Pons (tissue), 1 donor: ENCODE results near the gene DHX57.

Experiments used
- DNase-seq: peaks from one replicate; pipeline ENCODE4 v3.0.0-alpha.2; 2016; ENCODE audit warnings: low spot score

The DHX57 gene

DNA sequence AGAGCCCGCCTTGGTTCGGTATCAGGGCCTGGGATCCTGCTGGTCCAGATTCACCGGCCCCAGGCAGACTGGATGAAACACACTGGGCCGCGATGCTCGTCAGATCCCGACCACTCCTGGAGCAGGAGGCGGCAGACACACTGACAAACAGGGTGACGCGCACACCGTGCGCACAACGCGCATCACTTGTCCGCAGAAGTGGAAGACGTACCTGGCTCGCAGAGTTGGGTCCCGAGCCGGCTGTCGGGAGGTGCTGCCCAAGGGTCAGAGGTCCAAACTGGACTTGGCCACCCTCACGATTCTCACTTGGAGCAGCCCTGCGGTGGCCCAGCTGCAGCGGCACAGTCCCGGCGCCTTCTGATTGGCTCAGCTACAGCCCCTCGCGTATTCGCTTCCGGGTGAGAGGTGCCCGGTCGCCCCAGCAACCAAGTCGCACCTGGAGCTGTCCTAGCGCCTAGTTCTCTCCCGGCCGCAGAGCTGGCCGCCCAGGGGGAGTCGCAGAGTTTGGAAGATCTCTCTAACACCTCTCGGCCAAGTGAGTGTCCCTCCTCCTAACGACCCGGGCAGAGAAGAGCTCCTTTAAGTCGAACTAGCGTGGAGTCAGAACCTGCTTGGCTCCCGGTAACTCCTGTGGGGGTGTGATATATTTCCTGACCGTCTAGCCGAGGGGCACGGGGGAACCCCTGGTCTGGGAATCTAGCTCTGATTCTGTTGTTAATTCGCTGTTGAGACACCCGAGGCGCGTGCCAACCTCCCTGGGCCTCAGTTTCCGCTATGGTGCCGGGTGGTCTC lies at the start of gene DHX57, which contains the start of gene MORN2:
TSS of gene DHX57 (minus strand) at position 359 of the 792 bp plus-strand sequence. CDS start 7,529 bp downstream, outside the sequence.
TSS of gene MORN2 (plus strand) at position 401 of the 792 bp plus-strand sequence.
- peak; percentile 67 for DNase-seq

- DNase-seq, result no peak
These were observed 47.2 kb upstream of the DHX57 start for GRCh38 chr2:38922902-38923301.

DNA sequence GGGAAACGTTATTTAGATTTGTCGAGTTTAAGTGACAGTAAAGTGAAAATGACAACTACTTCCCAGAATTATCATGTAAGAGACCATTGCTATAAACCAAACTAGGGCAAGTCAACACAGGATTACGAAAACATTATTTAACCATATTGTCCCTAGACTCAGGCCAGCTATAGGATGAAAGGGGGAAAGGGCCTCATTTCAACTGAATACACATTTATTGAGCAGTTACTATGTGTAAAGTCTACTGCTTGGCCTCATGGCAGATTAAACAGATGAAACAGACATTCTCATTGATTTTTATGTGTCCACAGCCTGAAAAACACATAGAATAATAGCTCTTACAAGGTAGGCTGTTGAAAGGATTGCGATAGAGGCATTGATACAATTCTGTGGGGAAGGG lies 46.7 kb upstream of the DHX57 start:
- DNase-seq, result no peak

DNA sequence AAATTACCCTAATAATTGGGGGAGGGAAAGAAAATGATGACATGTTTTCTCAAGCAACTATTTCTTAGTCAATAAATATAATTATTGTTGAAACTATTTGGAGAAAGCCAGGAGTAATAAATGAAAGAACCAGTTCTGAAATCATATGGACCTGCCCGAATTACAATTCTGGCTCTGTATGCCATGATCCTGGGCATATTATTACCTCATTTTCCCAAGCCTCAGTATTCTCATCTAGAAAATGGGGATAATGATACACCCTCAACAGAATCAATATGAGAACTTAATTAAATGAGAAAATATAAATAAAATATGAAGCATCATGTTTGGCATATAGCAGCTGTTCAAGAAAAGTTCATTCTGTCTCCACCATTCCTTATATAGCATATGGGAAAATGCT lies 36.9 kb upstream of the DHX57 start:
- DNase-seq, result no peak

GRCh38 chr2:38911191-38911590 lies 35.5 kb upstream of the DHX57 start:
- DNase-seq, result no peak

DNA sequence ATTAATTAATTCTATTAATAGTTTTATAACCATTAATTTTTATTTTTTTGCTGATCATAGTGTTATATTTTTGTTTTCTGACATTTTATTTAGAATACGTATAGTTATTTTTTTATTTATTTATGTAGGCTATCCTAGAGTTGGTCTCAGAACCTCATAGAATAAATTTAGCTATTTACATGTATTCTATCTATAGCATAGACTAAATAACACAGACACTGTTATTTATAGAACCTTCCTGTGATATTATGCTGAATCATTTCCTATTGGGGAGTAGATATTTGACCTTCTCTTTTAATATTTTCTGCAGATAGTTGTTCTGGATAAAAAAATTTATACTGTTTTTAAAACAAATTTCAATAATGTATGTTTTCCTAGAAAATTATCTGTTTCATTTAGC lies 34.1 kb upstream of the DHX57 start:
- DNase-seq, result no peak

DNA sequence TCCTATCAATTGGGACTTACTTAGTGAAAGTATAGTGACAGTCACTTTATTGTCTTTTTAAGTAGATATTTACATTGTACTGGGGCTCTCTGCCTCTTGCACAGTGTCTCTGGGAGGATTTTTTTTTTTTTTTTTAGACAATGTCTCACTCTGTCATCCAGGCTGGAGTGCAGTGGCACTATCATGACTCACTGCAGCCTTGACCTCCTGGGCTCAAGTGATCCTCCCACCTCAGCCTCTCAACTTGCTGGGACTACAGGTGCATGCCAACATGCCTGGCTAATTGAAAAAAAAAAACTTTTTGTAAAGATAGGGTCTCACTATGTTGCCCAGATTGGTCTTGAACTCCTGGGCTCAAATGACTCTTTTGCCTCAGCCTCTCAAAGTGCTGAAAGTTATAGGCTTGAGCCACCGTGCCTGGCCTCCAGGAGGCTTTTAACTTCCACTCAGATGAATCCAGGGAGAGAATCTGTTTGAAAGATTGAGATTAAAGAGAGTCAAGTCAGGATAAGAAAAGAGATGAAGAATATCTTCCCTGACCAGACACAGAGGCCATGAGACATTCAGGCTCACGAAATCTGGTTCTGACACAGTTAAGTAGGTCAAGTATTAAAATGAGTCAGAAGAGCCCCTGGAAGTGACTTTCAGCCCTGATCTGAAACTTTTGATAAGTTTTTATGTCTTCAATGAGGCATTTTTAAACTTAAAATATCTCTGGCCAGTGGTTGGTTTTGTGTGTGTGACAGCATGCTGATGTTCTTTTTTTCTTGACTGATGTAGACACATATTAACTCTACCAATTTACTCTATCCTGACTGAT lies 32.2 kb upstream of the DHX57 start:
- DNase-seq, result no peak

DNA sequence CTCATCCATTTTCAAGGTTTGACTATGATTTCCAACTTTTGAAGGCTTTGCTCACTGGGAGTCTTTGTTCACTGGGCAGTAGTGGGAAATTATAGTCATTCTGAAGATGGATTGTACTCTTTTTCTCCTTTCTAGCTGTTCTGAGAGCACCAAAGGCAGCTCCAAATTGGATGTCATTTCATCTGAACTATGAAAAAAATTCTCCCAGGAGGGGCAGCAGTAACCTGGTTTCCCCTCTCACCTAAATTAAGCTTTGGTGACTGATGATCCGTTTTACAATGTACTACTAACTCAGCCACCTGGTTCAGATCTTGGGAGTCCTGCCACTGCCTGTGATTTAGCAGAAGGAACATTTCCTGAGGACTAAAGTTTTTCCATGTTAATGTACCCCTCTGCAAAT lies 31.5 kb upstream of the DHX57 start:
- no peak for DNase-seq

GRCh38 chr2:38905251-38905650 lies 29.5 kb upstream of the DHX57 start:
- no peak for DNase-seq

- no peak for DNase-seq
These were observed 25.0 kb upstream of the DHX57 start for GRCh38 chr2:38900726-38901125.

DNA sequence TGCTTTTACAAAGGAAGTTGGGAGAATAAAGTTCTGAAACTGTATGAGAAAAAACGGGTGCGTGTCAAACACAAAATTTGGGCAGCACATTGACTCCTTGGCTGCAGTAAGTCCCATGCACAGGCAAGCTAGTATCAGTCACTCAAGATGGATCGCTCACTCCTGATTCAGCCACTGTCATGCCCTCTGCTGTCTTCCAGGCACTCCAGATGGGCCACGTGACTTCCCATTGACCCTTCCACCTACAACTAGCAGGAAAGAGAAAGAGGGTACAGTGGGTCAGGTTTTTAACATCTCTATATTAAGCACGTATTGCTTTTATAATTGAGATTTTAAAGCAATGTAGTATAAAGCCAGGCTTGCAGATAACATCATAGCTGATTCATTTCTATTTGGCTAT lies 22.5 kb upstream of the DHX57 start:
- no peak for DNase-seq

DNA sequence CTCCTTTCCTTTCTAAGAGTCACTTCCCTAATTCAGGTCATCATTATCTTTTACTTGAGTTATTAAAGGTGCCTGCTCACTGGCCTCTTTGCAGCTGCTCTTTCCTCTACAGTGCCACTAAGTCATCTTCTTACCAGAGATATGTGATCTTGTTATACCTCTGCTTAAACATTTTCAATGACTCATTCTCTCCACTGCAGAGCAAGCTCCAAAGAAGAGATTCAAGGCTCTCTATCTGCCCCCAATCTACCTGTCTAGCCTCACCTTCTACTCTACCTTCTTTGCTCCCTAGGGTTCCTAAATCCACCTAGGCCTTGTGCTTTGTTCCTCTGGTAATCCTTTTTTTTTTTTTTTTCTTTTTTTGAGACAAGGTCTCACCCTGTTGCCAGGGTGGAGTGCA lies 17.1 kb upstream of the DHX57 start:
- no peak for DNase-seq

- DNase-seq, result no peak
These were observed 13.8 kb upstream of the DHX57 start, which contains the start of gene ARHGEF33 for GRCh38 chr2:38889575-38889974. TSS of gene ARHGEF33 (plus strand) at chr2:38889875. CDS start at chr2:38919448, 29,573 bp downstream.

DNA sequence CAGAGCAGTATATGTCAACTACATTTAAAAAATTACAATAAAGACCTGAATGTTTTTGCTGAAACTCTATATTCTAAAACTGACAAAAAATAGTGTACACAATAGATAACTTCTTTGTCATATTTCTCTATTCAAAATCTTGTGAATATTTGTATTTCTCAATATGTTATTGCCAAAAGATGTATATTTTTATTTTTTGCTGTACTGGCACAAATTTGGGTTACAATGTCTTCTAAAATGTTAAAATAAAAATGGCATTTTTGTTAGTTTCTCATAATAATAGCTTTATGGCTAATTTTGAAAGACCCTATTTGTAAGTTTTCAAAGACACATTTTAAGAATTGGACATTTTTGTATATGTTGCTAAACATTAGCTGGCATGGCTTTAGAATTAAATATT lies 13.3 kb upstream of the DHX57 start:
- DNase-seq, result no peak

DNA sequence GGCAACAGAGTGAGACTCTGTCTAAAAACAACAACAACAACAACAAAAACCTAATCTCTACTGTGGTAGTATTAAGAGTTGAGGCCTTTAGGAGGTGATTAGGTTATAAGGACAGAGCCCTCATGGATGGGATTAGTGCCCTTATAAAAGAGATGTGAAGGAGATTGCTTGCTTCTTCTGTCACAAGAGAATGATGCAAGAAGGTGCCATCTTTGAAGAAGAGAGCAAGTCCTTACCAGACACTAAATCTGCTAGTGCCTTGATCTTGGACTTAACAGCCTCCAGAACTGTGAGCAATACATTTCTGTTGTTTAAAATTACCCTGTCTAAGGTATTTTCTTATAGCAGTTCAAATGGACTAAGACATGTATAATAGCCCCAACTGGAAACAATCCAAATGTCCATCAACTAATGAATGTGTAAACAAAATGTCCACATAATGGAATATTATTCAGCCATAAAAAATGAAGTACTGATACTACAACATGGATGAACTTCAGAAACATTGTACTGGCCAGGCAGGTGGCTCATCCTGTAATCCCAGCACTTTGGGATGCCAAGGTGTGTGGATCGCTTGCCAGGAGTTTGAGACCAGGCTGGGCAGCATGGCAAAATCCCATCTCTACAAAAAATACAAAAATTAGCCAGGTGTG lies 12.3 kb upstream of the DHX57 start:
- DNase-seq, result no peak

DNA sequence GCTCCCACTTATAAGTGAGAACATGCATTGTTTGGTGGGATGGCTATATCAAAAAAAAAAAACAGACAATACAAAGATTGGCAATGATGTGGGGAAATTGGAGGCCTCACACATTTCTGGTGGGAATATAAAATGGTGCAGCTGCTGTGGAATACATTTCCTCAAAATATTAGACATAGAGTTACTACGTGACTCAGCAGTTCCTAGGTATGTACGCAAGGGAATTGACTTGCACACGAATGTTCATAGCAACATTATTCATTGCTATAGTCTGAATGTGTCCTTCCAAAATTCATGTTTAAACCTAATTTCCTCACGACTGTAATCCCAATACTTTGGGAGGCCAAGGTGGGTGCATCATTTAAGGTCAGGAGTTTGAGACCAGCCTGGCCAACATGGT lies 11.6 kb upstream of the DHX57 start:
- DNase-seq, result no peak

- DNase-seq, result no peak
These were observed 10.3 kb upstream of the DHX57 start for GRCh38 chr2:38886063-38886462.

DNA sequence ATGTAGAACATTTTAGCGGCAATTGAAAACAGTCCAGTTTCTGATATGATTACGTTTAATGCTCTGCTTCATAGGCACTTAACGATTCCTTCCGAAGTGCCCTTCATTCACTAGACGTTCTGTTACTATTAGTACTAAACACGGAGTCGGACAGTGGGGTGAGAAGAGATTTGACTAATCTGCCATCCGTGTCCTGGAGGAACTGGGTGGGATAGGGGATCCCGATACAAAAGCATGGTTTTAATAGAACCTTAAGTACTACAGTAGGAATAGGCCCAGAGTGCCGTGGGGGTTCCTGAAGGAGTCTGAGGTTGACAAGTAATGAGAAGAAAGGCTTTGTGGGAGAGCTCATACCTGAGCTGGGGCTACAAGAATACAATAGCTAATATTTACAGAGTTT lies 673 bp upstream of the DHX57 start:
- DNase-seq, result peak; percentile 3

GRCh38 chr2:38875227-38875575 lies 533 bp downstream of the DHX57 start:
- DNase-seq, result peak; percentile 8

DNA sequence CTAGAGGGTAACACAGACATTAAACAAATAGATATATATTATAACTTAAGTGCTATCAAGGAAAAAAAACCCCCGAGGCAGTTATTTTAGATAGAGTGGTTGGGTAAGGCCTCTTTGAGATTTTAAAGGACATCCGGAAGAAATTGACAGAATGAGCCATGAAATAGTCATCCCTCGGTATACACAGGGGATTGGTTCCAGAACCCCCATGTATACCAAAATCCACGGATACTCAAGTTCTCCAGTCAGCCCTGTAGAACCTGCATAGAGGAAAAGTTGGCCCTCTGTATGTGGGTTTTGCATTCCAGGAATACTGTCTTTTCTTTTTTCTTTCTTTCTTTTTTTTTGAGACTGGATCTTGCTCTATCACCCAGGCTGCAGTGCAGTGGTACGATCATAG lies 2.0 kb downstream of the DHX57 start:
- no peak for DNase-seq

DNA sequence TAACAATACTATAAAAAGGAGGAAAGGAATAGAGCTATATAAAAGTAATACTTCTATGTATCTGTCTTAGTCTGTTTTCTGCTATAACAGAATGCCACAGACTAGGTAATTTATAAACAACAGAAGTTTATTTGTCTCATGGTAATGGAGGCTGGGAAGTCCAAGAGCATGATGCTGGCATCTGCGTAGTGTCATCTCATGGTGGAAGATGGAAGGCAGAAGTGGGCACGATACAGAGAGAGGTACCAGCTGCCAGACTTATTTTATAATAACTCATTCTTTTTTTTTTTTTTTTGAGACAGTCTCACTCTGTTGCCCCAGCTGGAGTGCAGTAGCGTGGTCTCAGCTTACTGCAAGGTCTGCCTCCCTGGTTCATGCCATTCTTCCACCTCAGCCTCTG lies 4.3 kb downstream of the DHX57 start:
- no peak for DNase-seq

DNA sequence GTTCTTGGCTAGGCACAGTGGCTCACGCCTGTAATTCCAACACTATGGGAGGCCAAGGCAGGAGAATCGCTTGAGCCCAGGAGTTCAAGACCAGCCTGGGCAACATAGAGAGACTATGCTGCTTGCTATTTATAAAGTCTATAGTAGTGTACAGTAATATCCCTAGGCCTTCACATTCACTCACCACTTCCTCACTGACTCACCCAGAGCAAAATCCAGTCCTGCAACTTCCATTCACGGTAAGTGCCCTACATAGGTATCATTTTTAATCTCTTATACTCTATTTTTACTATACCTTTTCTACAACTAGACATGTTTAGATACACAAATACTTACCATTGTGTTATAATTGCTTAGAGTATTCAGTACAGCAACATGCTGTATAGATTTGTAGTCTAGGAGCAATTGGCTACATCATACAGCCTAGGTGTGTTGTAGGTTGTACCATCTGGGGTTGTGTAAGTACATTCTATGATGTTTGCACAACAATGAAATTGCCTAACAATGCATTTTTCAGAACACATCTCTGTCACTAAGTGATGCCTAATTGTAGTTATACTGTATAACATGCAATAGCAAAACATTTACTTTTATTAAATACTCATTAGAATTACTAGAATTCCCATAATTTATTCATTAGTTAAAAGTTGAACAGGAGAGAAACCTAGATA lies 8.8 kb downstream of the DHX57 start:
- DNase-seq, result no peak
